HG03095 (cell line): ENCODE results near the gene INTS14.
"Not testable (repeated sequence)": the region's sequence is repeated elsewhere in the genome, so short reads cannot be mapped to it uniquely, and the experiment has no call there.

ENCODE experiments used
- ATAC-seq: cut with Tn5 transposase; IDR thresholded peaks from one replicate; pipeline ENCODE4 v1.9.1; 2021; ENCODE audit warnings: moderate library complexity; ENCODE audit not compliant: unreplicated experiment

The INTS14 gene

DNA sequence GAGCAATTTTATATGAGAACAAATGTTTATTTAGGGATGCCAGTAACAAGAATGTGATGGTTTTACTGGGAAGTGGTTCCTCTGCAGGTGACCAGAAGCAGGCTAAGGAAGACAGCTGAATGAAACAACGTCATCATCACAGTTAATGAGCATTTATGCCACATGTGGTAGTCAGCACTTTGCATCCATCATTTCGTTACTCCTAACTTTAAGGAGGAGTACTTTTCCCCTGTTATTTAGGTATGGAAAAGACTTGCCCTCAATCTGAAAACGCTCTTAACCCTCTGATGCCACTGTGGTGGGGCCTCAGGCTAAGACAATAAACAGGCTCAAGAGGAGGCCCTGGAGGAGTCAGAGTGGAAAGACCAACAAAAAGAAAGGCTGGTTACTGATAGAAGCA is 31.2 kb downstream of the INTS14 start:
- ATAC-seq: no peak

DNA sequence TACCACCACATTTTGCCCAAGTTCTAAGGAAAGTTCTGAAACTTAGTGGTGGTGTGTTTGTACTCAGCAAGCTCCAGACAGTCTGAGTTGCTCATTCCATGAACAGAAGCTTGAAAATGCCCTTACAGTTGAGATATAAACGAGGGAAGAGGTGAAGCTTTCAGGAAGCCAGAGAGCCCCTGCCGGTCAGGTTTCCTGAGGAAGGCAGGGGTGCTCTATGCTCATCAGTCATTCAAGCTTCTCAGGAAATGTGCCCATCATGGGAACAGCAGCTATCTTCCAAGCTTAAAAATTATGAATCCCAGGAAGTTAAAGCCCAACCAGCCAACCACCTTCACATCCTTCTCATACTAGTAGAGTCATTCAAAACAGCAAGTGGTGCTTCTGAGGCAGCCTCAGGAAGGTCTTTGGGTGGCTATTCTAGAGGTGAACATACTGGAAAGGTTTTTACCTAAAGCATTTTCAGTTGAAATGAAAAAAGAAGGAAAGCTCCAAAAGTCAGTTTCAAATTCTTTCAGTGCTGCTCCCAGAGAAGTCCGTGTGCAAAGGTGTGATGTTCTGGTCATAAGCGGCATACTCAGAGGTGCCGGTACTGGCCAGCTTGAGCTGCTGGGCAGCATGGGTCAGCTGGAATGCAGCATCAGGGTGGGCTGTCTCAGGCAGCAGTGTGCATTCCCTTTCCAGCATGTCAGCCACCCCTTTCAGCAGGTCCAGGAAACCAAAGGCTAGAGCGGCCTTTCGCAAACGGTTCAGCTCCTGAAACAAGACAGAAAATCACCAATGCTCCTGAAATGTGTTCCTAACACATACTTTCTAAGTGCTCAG is 31.8 kb downstream of the INTS14 start:
- no peak for ATAC-seq

DNA sequence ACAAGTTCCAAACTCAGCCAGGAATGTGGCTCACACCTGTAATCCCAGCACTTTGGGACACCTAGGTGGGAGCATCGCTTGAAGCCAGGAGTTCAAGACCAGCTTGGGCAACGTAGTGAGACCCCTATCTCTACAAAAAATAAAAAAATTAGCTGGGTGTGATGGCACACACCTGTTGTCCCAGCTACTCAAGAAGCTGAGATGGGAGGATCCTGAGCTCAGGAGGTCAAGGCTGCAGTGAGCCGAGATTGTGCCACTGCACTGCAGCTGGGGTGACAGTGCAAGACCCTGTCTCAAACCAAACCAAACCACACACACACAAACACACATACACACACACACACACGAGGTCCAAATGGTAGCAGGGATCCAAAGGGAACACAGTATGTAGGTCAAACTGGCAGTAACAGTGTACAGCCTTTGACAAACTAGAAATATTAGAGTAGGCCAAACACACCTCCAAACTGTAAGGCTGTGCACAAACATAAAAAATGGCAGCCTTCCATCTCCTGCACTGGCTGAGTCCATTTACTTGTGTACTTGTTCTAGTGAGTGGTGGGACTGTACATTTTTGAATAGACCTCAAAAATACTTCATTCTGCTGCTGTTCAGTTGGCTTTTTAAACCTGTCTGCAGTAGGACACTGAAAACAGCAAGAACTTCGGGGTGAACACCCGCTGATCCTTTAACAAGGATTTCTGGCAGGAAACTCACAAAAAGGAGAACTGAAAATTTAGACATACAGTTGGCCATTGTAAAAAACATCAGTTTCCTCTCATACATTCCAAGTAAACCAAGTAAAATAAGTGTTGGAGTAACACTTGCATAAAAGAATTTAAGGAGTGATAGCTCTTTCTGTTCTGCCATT is 33.6 kb downstream of the INTS14 start:
- ATAC-seq: no peak

DNA sequence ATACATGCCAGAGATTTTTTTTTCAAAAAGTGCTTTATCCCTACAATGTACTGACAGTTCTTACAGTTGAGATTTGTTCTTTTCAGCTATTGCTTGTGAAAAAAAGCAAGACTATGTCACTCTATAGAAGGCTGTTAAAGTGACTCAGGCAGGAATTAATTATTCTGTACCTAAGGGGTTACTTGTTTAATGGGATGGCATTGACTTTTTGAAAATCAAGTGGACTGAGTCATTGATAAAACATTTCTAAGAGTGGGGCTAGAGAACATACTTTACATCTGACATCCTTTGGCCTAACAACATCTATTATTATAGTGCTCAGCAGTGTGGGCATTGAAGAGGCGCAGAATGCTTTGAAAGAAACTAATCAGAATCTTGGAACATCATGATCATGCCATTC is 34.3 kb downstream of the INTS14 start:
- ATAC-seq: no peak

DNA sequence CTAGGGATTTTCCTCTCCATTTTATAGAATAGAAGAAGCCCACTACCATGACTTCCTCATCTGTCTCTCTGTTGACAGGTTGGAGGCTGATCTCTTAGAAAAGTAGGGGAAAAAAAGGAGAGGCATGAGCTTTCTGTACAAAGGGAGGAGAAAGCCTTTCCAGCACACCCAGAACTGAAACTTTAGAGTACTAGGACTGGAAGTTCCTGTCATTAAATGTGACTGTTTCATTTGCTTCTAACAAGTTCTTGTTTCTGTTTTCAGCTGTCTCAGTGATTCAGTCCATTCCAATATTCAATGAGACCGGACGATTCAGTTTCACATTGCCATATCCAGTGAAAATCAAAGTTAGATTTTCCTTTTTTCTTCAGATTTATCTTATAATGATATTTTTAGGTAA is 39.0 kb downstream of the INTS14 start:
- no peak for ATAC-seq

DNA sequence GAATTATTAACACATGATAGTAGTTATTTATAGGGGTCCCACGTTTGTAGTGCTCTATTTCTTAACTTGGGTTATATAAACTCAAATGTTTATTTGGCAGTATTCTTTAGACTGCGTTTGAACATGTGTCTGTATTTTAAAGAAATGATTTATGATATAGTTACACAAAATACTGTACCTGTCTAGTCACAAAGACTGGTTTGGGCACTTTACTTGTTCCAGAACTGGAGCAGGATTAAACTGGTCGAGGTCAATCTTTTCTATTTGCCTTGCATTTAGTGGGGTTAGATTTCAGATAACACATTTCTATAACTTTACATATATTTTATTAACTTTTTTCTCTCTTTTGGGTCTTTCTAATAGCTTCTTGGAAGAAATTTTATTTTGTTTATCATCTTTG is 41.2 kb downstream of the INTS14 start:
- ATAC-seq: no peak

DNA sequence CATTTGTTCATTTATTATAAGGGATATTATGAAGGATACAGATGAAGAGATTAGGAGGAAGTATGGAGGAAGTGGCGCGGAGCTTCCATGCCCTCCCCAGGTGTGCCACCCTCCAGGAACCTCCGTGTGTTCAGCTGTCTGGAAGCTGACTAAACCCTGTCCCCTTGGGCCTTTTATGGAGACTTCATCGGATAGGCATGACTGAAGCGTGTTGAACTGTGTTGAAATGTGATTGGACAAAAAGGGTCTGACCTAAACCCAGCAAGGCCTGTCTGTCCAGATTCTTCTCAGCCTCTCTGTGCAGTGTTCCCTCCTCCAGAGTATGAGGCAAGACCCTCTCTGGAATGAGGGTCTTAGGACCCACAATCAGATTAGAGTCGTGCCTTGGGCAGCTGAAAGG is 49.0 kb downstream of the INTS14 start:
- no peak for ATAC-seq

DNA sequence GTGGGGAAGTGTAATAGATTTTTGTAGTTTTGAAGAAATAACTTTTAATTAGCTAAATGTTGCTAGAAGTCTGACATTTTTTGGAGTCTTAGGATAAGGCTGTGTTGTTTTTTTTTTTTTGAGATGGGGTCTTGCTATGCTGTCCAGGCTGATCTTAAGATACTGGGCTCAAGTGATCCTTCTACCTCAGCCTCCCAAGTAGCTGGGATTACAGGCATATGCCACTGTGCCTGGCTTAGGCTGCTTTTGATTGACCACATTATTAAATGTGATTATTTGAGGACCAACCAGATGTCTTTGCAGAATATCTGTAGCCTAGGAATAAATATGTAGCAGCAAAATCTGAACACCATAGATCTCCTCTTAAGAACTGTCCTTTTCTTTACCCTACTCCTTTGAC is 51.0 kb downstream of the INTS14 start:
- no peak for ATAC-seq

DNA sequence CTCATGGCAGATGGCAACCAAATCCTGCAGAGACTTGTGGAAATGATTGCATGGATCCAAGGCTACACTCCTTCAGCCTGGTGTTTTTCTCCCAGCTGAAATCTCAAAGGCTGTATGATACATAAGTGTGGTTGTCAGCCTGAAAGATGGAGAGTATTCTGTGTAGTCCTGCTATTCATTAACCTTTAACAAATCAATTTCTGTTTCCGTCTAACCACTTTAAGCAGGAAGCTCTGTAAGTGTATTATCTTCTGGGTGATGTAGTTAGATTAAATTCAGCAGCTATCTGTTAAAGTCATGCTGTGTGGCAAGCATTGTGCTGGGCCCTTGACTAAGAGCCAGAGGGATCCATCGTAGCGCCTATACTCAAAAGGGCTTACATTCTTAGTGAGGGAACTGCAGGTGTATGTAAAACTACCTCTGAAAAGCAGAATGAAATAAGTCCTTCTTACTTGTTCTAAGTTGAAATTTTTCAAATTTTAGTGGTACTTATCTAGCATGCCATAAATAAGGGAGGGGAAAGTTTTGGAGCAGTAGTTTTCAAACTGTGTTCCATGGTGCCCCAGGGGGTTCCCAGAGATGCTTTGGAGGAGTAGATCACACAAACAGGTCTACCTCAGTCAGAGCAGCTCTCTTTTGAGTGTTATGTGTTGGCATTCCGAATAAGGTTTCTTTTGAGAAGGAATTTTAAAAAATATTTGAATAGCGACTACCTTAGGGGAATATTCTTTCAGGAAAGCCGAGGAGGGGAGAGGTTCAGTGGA is 51.8 kb downstream of the INTS14 start:
- no peak for ATAC-seq

DNA sequence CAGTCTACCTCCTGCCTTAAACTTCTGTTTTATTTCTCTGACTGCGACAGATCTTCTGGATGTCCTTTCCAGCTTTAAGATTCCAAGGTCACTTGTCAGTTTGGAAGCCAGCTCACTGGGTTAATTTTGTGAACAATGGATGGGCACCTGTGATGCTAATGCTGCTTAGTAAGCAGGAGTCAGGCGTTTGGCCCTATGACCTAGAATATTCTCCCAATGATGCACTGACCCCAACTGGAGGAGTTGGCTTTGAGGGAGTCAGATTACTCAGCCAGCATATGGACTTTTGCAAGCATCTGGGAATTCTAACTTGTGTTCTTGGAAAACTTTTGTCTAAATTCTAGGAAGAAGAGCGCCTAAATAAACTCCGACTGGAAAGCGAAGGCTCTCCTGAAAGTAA is 52.6 kb downstream of the INTS14 start:
- ATAC-seq: no peak

DNA sequence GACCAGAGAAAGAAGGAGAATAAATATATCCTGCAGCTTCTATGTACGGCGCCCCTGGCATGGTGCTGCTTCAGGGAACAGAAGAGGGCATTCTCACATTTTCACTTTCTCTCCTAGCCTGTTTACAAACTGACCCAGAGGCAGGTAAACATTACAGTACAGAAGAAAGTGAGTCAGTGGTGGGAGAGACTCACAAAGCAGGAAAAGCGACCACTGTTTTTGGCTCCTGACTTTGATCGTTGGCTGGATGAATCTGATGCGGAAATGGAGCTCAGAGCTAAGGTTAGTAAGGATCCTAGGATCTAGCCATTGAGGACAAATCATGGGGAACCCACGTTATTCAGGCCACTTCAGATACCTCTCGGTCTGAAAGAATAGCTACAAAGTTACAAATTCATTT is 54.3 kb downstream of the INTS14 start:
- no peak for ATAC-seq

DNA sequence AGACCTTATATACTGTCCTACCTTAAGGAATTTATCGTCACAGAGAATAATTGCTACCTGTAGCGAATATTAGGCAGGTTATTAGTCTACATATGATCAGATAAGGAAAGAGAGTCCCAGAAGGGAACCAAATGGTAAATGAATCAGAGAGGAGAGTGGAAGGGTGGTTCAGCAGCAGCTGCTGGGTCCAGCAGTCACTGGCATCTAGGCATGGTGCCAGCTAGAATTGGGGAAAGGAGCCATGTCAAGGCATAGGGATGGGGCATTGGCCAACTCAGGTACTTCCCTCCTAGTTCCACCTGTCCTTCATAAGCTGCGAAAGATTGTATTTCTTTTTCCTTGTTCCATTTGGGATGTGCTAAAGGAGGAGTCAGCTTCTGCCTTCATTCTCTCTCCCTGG is 57.2 kb downstream of the INTS14 start:
- ATAC-seq: no peak

DNA sequence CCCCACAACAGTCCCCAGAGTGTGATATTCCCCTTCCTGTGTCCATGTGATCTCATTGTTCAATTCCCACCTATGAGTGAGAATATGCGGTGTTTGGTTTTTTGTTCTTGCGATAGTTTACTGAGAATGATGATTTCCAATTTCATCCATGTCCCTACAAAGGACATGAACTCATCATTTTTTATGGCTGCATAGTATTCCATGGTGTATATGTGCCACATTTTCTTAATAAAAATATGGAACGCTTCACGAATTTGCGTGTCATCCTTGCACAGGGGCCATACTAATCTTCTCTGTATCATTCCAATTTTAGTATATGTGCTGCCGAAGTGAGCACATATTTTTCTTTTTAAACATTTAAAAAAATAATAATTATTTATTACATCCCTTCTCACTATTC is 58.1 kb downstream of the INTS14 start:
- ATAC-seq: not testable (repeated sequence)

DNA sequence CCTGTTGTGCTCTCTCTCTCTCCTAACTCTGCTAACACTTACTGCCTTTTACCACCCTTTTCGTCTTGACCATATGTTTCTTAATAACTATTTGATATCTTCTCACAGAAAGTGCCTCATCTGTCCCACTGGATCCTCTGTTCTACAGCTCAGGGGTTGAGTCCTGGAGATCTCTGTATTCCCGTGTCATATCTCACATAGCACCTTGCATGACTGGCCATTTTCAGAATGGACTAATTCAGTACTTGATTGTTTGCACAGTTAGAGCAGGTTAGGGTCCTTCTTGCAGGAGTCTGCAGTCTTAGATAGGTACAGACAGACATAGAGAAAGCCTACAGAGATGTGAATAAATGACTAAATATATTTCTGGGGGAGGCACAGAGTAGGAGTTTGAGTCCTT is 59.7 kb downstream of the INTS14 start:
- ATAC-seq: no peak

DNA sequence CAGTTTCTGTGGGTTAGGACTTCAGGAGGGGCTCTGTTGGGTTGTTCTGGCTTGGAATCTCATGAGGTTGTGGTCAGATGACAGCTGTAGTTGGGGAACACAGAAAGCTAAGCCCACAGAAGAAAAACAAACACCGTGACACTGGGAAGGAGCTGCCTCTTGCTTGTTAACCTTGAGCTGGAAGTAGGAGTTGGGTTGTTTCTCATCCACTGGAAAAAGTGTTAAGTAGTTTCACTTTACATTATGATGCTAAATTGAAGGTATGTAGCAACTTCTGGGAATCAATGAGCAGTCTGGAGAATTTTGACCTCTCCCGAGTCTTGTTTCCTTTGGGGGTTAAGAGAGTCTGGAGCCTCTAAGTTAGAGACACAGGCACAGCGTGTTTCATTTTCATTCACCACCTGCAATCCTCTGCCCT is 60.2 kb downstream of the INTS14 start:
- ATAC-seq: no peak

DNA sequence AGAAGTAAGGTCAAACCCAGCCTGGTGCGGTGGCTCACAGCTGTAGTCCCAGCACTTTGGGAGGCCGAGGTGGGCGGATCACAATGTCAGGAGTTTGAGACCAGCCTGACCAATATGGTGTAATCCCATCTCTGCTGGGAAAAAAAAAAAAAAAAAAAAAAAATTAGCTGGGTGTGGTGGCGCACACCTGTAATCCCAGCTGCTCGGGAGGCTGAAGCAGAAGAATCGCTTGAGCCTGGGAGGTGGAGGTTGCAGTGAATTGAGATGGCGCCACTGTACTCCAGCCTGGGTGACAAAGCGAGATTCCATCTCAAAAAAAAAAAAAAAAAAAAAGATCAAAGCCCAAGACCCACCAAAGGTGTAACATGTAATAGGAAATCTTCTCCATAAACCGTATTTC is 61.6 kb downstream of the INTS14 start:
- ATAC-seq: not testable (repeated sequence)

DNA sequence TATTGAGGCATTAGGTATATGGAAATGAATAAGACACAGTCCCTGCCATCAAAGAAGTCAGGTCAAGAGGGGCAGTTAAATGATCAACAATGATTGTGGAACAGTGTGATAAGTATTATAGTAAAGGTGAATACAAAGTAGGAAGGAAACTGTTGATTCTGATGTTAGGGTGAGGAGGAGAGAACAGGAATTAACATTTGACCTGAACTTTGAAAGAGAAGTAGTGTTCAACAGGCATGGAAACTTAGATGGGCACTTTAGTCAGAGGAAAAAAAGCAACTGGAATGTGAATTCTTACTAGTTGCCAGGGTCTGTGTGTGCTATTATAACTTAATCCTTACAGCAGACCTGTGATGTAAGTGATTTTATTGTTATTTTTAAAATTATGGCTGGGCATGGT is 63.1 kb downstream of the INTS14 start:
- ATAC-seq: no peak

DNA sequence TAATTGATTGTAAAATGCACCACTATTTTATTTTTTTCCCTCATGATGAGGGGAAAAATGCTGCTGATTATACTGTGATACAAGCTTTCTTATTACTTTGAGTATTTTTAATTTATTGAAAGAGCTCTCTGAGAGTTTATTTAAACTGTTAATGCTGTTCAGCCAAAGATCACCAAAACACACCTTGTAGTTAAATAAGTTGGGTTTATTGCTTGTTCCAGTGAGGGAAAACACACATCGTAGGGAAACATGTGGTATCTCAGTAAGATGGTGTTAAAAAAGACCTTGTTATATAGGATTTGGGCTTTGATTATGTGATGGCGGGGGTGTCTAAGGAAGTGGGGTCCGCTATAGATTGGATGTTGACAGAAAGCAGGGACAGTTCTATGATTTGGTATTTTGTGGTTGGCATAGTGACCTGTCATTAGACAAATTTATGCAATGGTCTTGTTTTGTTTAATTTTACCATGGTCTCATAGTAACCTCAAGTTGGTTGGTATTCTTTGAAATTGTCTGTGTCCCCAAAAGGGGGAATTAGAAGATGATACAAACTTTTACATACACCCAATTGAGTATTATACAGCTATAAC is 69.6 kb downstream of the INTS14 start:
- ATAC-seq: no peak

DNA sequence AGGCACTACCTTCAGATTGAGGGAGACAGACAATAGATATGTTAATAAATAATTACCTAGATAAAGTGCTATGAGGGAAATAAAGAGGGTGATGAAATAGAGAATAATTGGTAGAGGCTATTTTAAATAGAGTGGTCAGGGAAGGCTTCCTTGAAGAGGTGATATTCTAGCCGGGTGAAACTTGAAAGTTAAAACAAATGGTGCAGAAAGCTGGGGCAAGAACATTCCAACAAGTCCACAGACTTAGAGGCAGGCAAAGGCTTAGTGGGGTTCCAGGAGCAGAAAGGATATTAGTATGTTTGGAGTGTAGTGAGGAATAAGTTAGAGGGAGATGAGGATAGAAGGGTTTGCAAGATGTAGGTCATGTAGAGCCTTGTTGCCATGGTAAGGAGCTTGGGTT is 70.6 kb downstream of the INTS14 start:
- ATAC-seq: no peak

DNA sequence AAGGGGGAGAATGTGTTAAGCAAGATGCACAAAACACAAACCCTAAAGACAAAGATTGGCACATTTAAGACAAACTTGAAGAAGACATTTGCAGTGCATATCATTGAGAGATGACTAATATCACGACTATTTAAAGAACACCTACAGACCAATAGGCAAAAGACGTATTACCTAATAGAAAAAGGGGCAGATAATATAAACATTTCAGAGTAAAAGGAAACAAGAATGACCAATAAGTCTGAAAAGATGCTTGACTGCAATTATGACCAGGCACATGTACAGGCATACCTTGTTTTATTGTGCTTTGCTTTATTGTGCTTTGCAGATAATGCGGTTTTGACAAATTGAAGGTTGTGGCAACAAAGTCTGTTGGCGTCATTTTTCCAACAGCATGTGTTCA is 75.7 kb downstream of the INTS14 start:
- ATAC-seq: no peak
